Measurements from ENCODE around the gene TIGD6. TPM values are rescaled to one million over a fixed set of nuclear protein-coding genes. Genes with fewer than 3 reads are reported as not detected.

Gene TIGD6
- total and polyA plus RNA-seq, 10 of the 15 experiments (the other 5 are each of a cell fraction or from before 2014, with no cell fraction given), result 0.84 to 4.1 (median 2.7) TPM

DNA sequence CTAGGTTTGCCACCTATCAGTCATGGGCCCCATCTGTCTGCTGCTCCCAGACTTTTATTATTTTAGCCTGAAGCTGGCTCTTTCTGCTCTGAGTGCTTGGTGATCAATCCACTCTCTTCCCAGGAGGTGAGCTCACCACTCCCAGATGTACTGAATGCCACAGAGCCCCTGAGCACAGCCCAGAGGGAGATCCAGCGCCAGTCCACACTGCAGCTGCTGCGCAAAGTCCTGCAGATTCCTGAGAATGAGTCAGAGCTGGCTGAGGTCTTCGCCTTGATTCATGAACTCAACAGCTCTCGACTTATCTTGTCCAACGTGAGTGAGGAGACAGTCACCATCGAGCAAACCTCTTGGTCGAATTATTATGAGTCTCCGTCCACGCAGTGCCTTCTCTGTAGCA lies 36.1 kb upstream of the TIGD6 start (continued):
- TF ChIP-seq KLF5 (IDR thresholded peaks at IDR 0.05; ENCODE audit: partially characterized antibody) (no peak), ELK1 (IDR thresholded peaks at IDR 0.05; ENCODE audit: low read depth, low read length) (no peak), ESRRA (IDR thresholded peaks at IDR 0.05; ENCODE audit: low read length) (no peak), NR2F1 (conservative IDR thresholded peaks at IDR 0.05) (no peak), CHD1 (IDR thresholded peaks at IDR 0.05; ENCODE audit: low read depth, low read length) (no peak), BRCA1 (IDR thresholded peaks at IDR 0.05; ENCODE audit: low read depth, low read length) (no peak), NKRF (conservative IDR thresholded peaks at IDR 0.05) (no peak), NR2C1 (IDR thresholded peaks at IDR 0.05) (no peak), MLLT1 (IDR thresholded peaks at IDR 0.05) (no peak), BCL3 (IDR thresholded peaks at IDR 0.05; ENCODE audit: borderline replicate concordance, insufficient read depth, low read depth, low read length, poor library complexity, severe bottlenecking) (no peak)

Measured in GM12878 (cell line).